Measurements from ENCODE around the gene ALLC.
A peak's percentile ranks its signal among the peaks of the same experiment; 100 is the strongest.

ALLC gene

GRCh38 chr2:3725458-3726250 is 67.7 kb downstream of the ALLC start:
- DNase-seq (ENCODE audit: low read depth): no peak

GRCh38 chr2:3726511-3726910 is 68.5 kb downstream of the ALLC start:
- DNase-seq (ENCODE audit: low read depth): no peak

GRCh38 chr2:3727397-3728045 is 69.5 kb downstream of the ALLC start:
- DNase-seq (ENCODE audit: low read depth): no peak

- peak; percentile 44 for DNase-seq (ENCODE audit: low read depth)
These were observed 70.4 kb downstream of the ALLC start for GRCh38 chr2:3728104-3729054.

GRCh38 chr2:3729055-3729448 is 71.1 kb downstream of the ALLC start:
- no peak for DNase-seq (ENCODE audit: low read depth)

GRCh38 chr2:3729786-3730185 is 71.8 kb downstream of the ALLC start:
- DNase-seq (ENCODE audit: low read depth): no peak

GRCh38 chr2:3730646-3731045 is 72.6 kb downstream of the ALLC start:
- peak; percentile 65 for DNase-seq (ENCODE audit: low read depth)

- no peak for DNase-seq (ENCODE audit: low read depth)
These were observed 73.8 kb downstream of the ALLC start for GRCh38 chr2:3731829-3732228.

- DNase-seq (ENCODE audit: low read depth): no peak
These were observed 78.1 kb downstream of the ALLC start for GRCh38 chr2:3736112-3736511.

GRCh38 chr2:3737128-3737527 is 79.1 kb downstream of the ALLC start:
- DNase-seq (ENCODE audit: low read depth): no peak

- DNase-seq (ENCODE audit: low read depth): peak; percentile 9
These were observed 80.5 kb downstream of the ALLC start for GRCh38 chr2:3738454-3738853.

- DNase-seq (ENCODE audit: low read depth): no peak
These were observed 81.3 kb downstream of the ALLC start for GRCh38 chr2:3739313-3739712.

- no peak for DNase-seq (ENCODE audit: low read depth)
These were observed 83.4 kb downstream of the ALLC start for GRCh38 chr2:3741396-3741795.

GRCh38 chr2:3741867-3742602 is 84.0 kb downstream of the ALLC start:
- DNase-seq (ENCODE audit: low read depth): no peak

- DNase-seq (ENCODE audit: low read depth): no peak
These were observed 84.9 kb downstream of the ALLC start for GRCh38 chr2:3742743-3743508.

- no peak for DNase-seq (ENCODE audit: low read depth)
These were observed 86.1 kb downstream of the ALLC start for GRCh38 chr2:3743951-3744555.

- DNase-seq (ENCODE audit: low read depth): no peak
These were observed 87.9 kb downstream of the ALLC start for GRCh38 chr2:3745920-3746319.

- DNase-seq (ENCODE audit: low read depth): no peak
These were observed 89.1 kb downstream of the ALLC start for GRCh38 chr2:3747032-3747654.

GRCh38 chr2:3747826-3748225 is 89.8 kb downstream of the ALLC start:
- DNase-seq (ENCODE audit: low read depth): no peak

GRCh38 chr2:3749201-3749600 is 91.2 kb downstream of the ALLC start:
- DNase-seq (ENCODE audit: low read depth): no peak

Measured in EH (cell line).